WTC11 (cell line): Measurements from ENCODE around the gene KRT72. TPM values are rescaled to one million over a fixed set of nuclear protein-coding genes. Genes with fewer than 3 reads are reported as not detected.

Source experiments
- ATAC-seq: fragments of 200-7000 bp; cut with Tn5 transposase; 2 replicates; pipeline ENCODE4 v1.10.0; 2021; ENCODE audit warnings: mild to moderate bottlenecking, moderate library complexity
- CTCF ChIA-PET: fragments of 300-600 bp; sonication (Branson Sonifier 250); formaldehyde crosslinking; loops from one replicate; lab custom pipeline; 2021; ENCODE audit warnings: antibody characterized with exemption; lab: Charles Lee
- POLR2A ChIA-PET: fragments of 350-600 bp; sonication (Branson Sonifier 250); formaldehyde crosslinking; loops from one replicate; lab custom pipeline; 2021; ENCODE audit warnings: antibody characterized with exemption; lab: Charles Lee
- DNase-seq: peaks from one replicate; pipeline ENCODE4 v3.0.0; 2021; ENCODE audit warnings: low spot score
- H3K27ac Mint-ChIP-seq: 2 replicates; pipeline ENCODE4 v1.8.0; 2021; ENCODE audit warnings: mixed read lengths
- H3K27me3 Mint-ChIP-seq: 2 replicates; pipeline ENCODE4 v1.8.0; 2021; ENCODE audit warnings: low read depth, mild to moderate bottlenecking, moderate library complexity, mixed read lengths
- H3K36me3 Mint-ChIP-seq: 2 replicates; pipeline ENCODE4 v1.8.0; 2021; ENCODE audit warnings: mixed read lengths
- H3K4me1 Mint-ChIP-seq: 2 replicates; pipeline ENCODE4 v1.8.0; 2022; ENCODE audit warnings: mixed read lengths
- H3K4me3 Mint-ChIP-seq: 2 replicates; pipeline ENCODE4 v1.8.0; 2021; ENCODE audit warnings: mild to moderate bottlenecking, moderate library complexity, mixed read lengths
- H3K9me3 Mint-ChIP-seq: 2 replicates; pipeline ENCODE4 v1.8.0; 2021; ENCODE audit warnings: mixed read lengths
- ARID4B ChIP-seq: sonication (generic); formaldehyde crosslinking; IDR thresholded peaks from 2 replicates; pipeline ENCODE4 v1.8.0; 2023; ENCODE audit warnings: missing genetic modification reagents, mild to moderate bottlenecking, borderline replicate concordance
- ATF6 ChIP-seq: sonication (generic); formaldehyde crosslinking; IDR thresholded peaks from 2 replicates; pipeline ENCODE4 v1.8.1; 2023; ENCODE audit warnings: mild to moderate bottlenecking, missing genetic modification reagents
- CBFB ChIP-seq: sonication (generic); formaldehyde crosslinking; IDR thresholded peaks from 2 replicates; pipeline ENCODE4 v1.8.1; 2022; ENCODE audit warnings: mild to moderate bottlenecking, low read depth, missing genetic modification reagents
- E2F1 ChIP-seq: sonication (generic); formaldehyde crosslinking; IDR thresholded peaks from 2 replicates; pipeline ENCODE4 v1.8.0; 2022; ENCODE audit warnings: mild to moderate bottlenecking, missing genetic modification reagents
- FOXP1 ChIP-seq: sonication (generic); formaldehyde crosslinking; IDR thresholded peaks from 2 replicates; pipeline ENCODE4 v1.8.0; 2022; ENCODE audit warnings: missing genetic modification reagents, mild to moderate bottlenecking, moderate library complexity, borderline replicate concordance
- GABPB1 ChIP-seq: sonication (generic); formaldehyde crosslinking; IDR thresholded peaks from 2 replicates; pipeline ENCODE4 v1.8.1; 2023; ENCODE audit warnings: mild to moderate bottlenecking, missing genetic modification reagents
- HMGXB4 ChIP-seq: sonication (generic); formaldehyde crosslinking; IDR thresholded peaks from 2 replicates; pipeline ENCODE4 v1.8.1; 2023; ENCODE audit warnings: mild to moderate bottlenecking, moderate library complexity, missing genetic modification reagents
- IRF2 ChIP-seq: sonication (generic); formaldehyde crosslinking; IDR thresholded peaks from 2 replicates; pipeline ENCODE4 v1.8.0; 2022; ENCODE audit warnings: low read depth, missing genetic modification reagents, borderline replicate concordance
- JAZF1 ChIP-seq: fragments of 250-450 bp; sonication (Bioruptor Pico); IDR thresholded peaks from 2 replicates; pipeline ENCODE4 v1.9.0; 2021; ENCODE audit warnings: moderate library complexity, mild to moderate bottlenecking, inconsistent platforms
- MLX ChIP-seq: sonication (generic); formaldehyde crosslinking; IDR thresholded peaks from 2 replicates; pipeline ENCODE4 v1.8.1; 2023; ENCODE audit warnings: mild to moderate bottlenecking, missing genetic modification reagents, moderate library complexity
- NFE2L1 ChIP-seq: sonication (generic); formaldehyde crosslinking; IDR thresholded peaks from 2 replicates; pipeline ENCODE4 v1.8.1; 2023; ENCODE audit warnings: missing genetic modification reagents
- OVOL2 ChIP-seq: fragments of 250-450 bp; sonication (Bioruptor Pico); IDR thresholded peaks from 2 replicates; pipeline ENCODE4 v1.9.0; 2021; ENCODE audit warnings: mild to moderate bottlenecking, borderline replicate concordance
- RELA ChIP-seq: sonication (generic); formaldehyde crosslinking; IDR thresholded peaks from 2 replicates; pipeline ENCODE4 v1.8.1; 2022; ENCODE audit warnings: missing genetic modification reagents, mild to moderate bottlenecking, borderline replicate concordance
- SMAD4 ChIP-seq: sonication (generic); formaldehyde crosslinking; IDR thresholded peaks from 2 replicates; pipeline ENCODE4 v1.8.0; 2022; ENCODE audit warnings: mild to moderate bottlenecking, missing genetic modification reagents
- TCF7 ChIP-seq: sonication (generic); formaldehyde crosslinking; IDR thresholded peaks from 2 replicates; pipeline ENCODE4 v1.8.0; 2022; ENCODE audit warnings: mild to moderate bottlenecking, low read depth, missing genetic modification reagents, moderate library complexity
- TP53 ChIP-seq: sonication (generic); formaldehyde crosslinking; IDR thresholded peaks from 2 replicates; pipeline ENCODE4 v1.8.1; 2023; ENCODE audit warnings: mild to moderate bottlenecking, missing genetic modification reagents
- ZNF416 ChIP-seq: fragments of 250-450 bp; sonication (Bioruptor Pico); IDR thresholded peaks from 2 replicates; pipeline ENCODE4 v1.9.0; 2021; ENCODE audit warnings: mild to moderate bottlenecking, inconsistent platforms
- ZNF671 ChIP-seq: fragments of 250-450 bp; sonication (Bioruptor Pico); IDR thresholded peaks from 2 replicates; pipeline ENCODE4 v1.8.0; 2021; ENCODE audit warnings: mild to moderate bottlenecking
- ZSCAN18 ChIP-seq: fragments of 250-450 bp; sonication (Bioruptor Pico); IDR thresholded peaks from 2 replicates; pipeline ENCODE4 v2.1.2; 2022; ENCODE audit warnings: mild to moderate bottlenecking, moderate library complexity
- total RNA-seq: library from RNA; stranded (reverse); gene quantifications from 3 replicates; pipeline ENCODE4 v1.2.3, GENCODE V29; 2021

KRT72 gene
- total RNA-seq, 1 experiment from 2014 or later, result not detected

GRCh38 chr12:52581066-52581465, 20.2 kb downstream of the KRT72 start:
- H3K4me1 Mint-ChIP-seq, result peaks cover 6% of the 10 kb centered on the region
- TF ChIP-seq TP53 (CRISPR knock-in tag) (no peak), ZNF416 (CRISPR knock-in tag) (no peak), CBFB (CRISPR knock-in tag) (no peak), OVOL2 (no peak), SMAD4 (CRISPR knock-in tag) (no peak), RELA (CRISPR knock-in tag) (no peak), ARID4B (no peak), ZSCAN18 (CRISPR knock-in tag) (no peak), HMGXB4 (CRISPR knock-in tag) (no peak), GABPB1 (no peak), E2F1 (CRISPR knock-in tag) (no peak)

GRCh38 chr12:52580496-52580895, 20.8 kb downstream of the KRT72 start:
- CTCF ChIA-PET, result interaction anchor here (1.1 to 2.5 kb wide), 3 partner anchors 290 to 401 kb away, joined by 3 to 12 read pairs (median 5); no protein-coding TSS in a partner anchor
- H3K36me3 Mint-ChIP-seq, result no peaks in the 10 kb centered on the region
- no peak overlapping the region for H3K27ac Mint-ChIP-seq
- POLR2A ChIA-PET, result no interaction called here
- H3K4me1 Mint-ChIP-seq, result peaks cover 6% of the 10 kb centered on the region
- ATAC-seq (no peak), DNase-seq (no peak)
- no peaks in the 10 kb centered on the region for H3K27me3 Mint-ChIP-seq
- H3K4me3 Mint-ChIP-seq, result no peak overlapping the region
- no peaks in the 10 kb centered on the region for H3K9me3 Mint-ChIP-seq
- TF ChIP-seq NFE2L1 (no peak), FOXP1 (CRISPR knock-in tag) (no peak), ZNF671 (CRISPR knock-in tag) (no peak), RELA (CRISPR knock-in tag) (no peak), ATF6 (CRISPR knock-in tag) (no peak), JAZF1 (no peak), MLX (CRISPR knock-in tag) (no peak), TP53 (CRISPR knock-in tag) (no peak), TCF7 (CRISPR knock-in tag) (no peak), ARID4B (no peak), IRF2 (CRISPR knock-in tag) (no peak)

More at GRCh38 chr12:52581066-52581465, 20.2 kb downstream of the KRT72 start:
- Mint-ChIP-seq H3K27ac (no peak overlapping the region), H3K36me3 (no peaks in the 10 kb centered on the region), H3K9me3 (no peaks in the 10 kb centered on the region), H3K4me3 (no peak overlapping the region), H3K27me3 (no peaks in the 10 kb centered on the region)
- POLR2A ChIA-PET, result no interaction called here
- DNase-seq (no peak), ATAC-seq (no peak)
- CTCF ChIA-PET, result interaction anchor here (1.1 to 2.5 kb wide), 3 partner anchors 290 to 400 kb away, joined by 3 to 12 read pairs (median 5); no protein-coding TSS in a partner anchor
